Nephron progenitor cell (in vitro differentiated cells): ENCODE results near the gene RPGRIP1.

Experiments used
- DNase-seq: peaks from one replicate; pipeline ENCODE4 v3.0.0; 2021
- H3K27ac Mint-ChIP-seq: 2 replicates; pipeline ENCODE4 v1.8.0; 2021; ENCODE audit warnings: mild to moderate bottlenecking, moderate library complexity, mixed read lengths
- H3K27me3 Mint-ChIP-seq: 2 replicates; pipeline ENCODE4 v1.8.0; 2021; ENCODE audit warnings: mild to moderate bottlenecking, low read depth, mixed read lengths; ENCODE audit not compliant: poor library complexity
- H3K36me3 Mint-ChIP-seq: 2 replicates; pipeline ENCODE4 v1.8.0; 2021; ENCODE audit warnings: low read depth, mixed read lengths
- H3K4me1 Mint-ChIP-seq: 2 replicates; pipeline ENCODE4 v1.8.0; 2021; ENCODE audit warnings: mixed read lengths
- H3K4me3 Mint-ChIP-seq: 2 replicates; pipeline ENCODE4 v1.8.0; 2021; ENCODE audit warnings: mild to moderate bottlenecking, moderate library complexity, mixed read lengths
- H3K9me3 Mint-ChIP-seq: 2 replicates; pipeline ENCODE4 v1.8.0; 2021; ENCODE audit warnings: mild to moderate bottlenecking, moderate library complexity, mixed read lengths
- CTCF ChIP-seq: fragments of 200-600 bp; sonication (generic); IDR thresholded peaks from 2 replicates; pipeline ENCODE4 v1.5.0; 2021; ENCODE audit warnings: antibody characterized with exemption

The RPGRIP1 gene

GRCh38 chr14:21257394-21257909, 22.4 kb upstream of the RPGRIP1 start:
- Mint-ChIP-seq H3K4me3 (peak overlapping the region; percentile 12), H3K27ac (peak overlapping the region; percentile 30), H3K27me3 (no peaks in the 10 kb centered on the region), H3K9me3 (peaks cover 3% of the 10 kb centered on the region), H3K36me3 (peaks cover 96% of the 10 kb centered on the region), H3K4me1 (peaks cover 38% of the 10 kb centered on the region)
- no peak for TF ChIP-seq CTCF
- no peak for DNase-seq

GRCh38 chr14:21258005-21258888, 21.6 kb upstream of the RPGRIP1 start:
- peaks cover 3% of the 10 kb centered on the region for H3K9me3 Mint-ChIP-seq
- TF ChIP-seq CTCF = no peak
- H3K4me1 Mint-ChIP-seq = peaks cover 46% of the 10 kb centered on the region
- H3K27me3 Mint-ChIP-seq = no peaks in the 10 kb centered on the region
- peaks cover 96% of the 10 kb centered on the region for H3K36me3 Mint-ChIP-seq
- no peak overlapping the region for H3K27ac Mint-ChIP-seq
- no peak for DNase-seq
- H3K4me3 Mint-ChIP-seq = peak overlapping the region; percentile 16

- no peak for DNase-seq
- peaks cover 3% of the 10 kb centered on the region for H3K9me3 Mint-ChIP-seq
- H3K4me3 Mint-ChIP-seq = peak overlapping the region; percentile 34
- peak overlapping the region; percentile 26 for H3K27ac Mint-ChIP-seq
- peaks cover 96% of the 10 kb centered on the region for H3K36me3 Mint-ChIP-seq
- no peak for TF ChIP-seq CTCF
- peaks cover 4% of the 10 kb centered on the region for H3K27me3 Mint-ChIP-seq
- peaks cover 55% of the 10 kb centered on the region for H3K4me1 Mint-ChIP-seq
Observed at GRCh38 chr14:21258889-21259787, 20.7 kb upstream of the RPGRIP1 start.

- DNase-seq = no peak
- TF ChIP-seq CTCF = no peak
- H3K27ac Mint-ChIP-seq = no peak overlapping the region
- H3K27me3 Mint-ChIP-seq = peaks cover 4% of the 10 kb centered on the region
- peaks cover 77% of the 10 kb centered on the region for H3K4me1 Mint-ChIP-seq
- H3K36me3 Mint-ChIP-seq = peaks cover 94% of the 10 kb centered on the region
- no peak overlapping the region for H3K4me3 Mint-ChIP-seq
- H3K9me3 Mint-ChIP-seq = no peaks in the 10 kb centered on the region
Observed at GRCh38 chr14:21261824-21262223, 18.1 kb upstream of the RPGRIP1 start.

GRCh38 chr14:21262410-21262809, 17.5 kb upstream of the RPGRIP1 start:
- Mint-ChIP-seq H3K9me3 (no peaks in the 10 kb centered on the region), H3K4me1 (peaks cover 77% of the 10 kb centered on the region), H3K27ac (no peak overlapping the region), H3K36me3 (peaks cover 93% of the 10 kb centered on the region), H3K27me3 (peaks cover 4% of the 10 kb centered on the region), H3K4me3 (peak overlapping the region; percentile 57)
- DNase-seq = no peak
- no peak for TF ChIP-seq CTCF
